Suprapubic skin (tissue), 4 donors: ENCODE measurements around the gene AUTS2. TPM values are rescaled to one million over a fixed set of nuclear protein-coding genes. Genes with fewer than 3 reads are reported as not detected.
A peak's percentile ranks its signal among the peaks of the same experiment; 100 is the strongest.

Experiments used
- DNase-seq, 2 donors: peaks; one replicate each; pipeline ENCODE4 v3.0.0-alpha.2; 2019; ENCODE audit warnings: low spot score in 2 of 2
- H3K27ac ChIP-seq: fragments of 200-600 bp; sonication (generic); one replicate; pipeline ENCODE4 v1.5.1; 2019
- H3K27me3 ChIP-seq: fragments of 200-600 bp; sonication (generic); one replicate; pipeline ENCODE4 v1.5.1; 2019
- H3K36me3 ChIP-seq: fragments of 200-600 bp; sonication (generic); one replicate; pipeline ENCODE4 v1.5.1; 2019
- H3K4me1 ChIP-seq: fragments of 200-600 bp; sonication (generic); one replicate; pipeline ENCODE4 v1.5.1; 2019
- H3K4me3 ChIP-seq: fragments of 200-600 bp; sonication (generic); one replicate; pipeline ENCODE4 v1.5.1; 2019; ENCODE audit warnings: mild to moderate bottlenecking
- H3K9me3 ChIP-seq: fragments of 200-600 bp; sonication (generic); one replicate; pipeline ENCODE4 v1.5.1; 2019
- EP300 ChIP-seq: sonication (generic); formaldehyde crosslinking; IDR thresholded peaks from one replicate; pipeline ENCODE4 v1.6.1; 2017; ENCODE audit warnings: antibody characterized with exemption
- POLR2A ChIP-seq, 2 donors: fragments of 450-650 bp; IDR thresholded peaks; one replicate each; pipeline ENCODE4 v1.6.1; 2017; ENCODE audit warnings: antibody characterized with exemption in 2 of 2, mild to moderate bottlenecking in 2 of 2, moderate library complexity in 2 of 2
- POLR2AphosphoS5 ChIP-seq, 3 donors: sonication (generic); formaldehyde crosslinking; IDR thresholded peaks; one replicate each; pipeline ENCODE4 v1.6.1; 2017; ENCODE audit warnings: antibody characterized with exemption in 3 of 3
- WGBS: methylation state at CpG from one replicate; pipeline ENCODE4 v1.1.5; 2018; 5-methylcytosine and 5-hydroxymethylcytosine counted together
- total RNA-seq, 4 donors: library from RNA; depleted of rRNA; stranded (reverse); fragments of >200 nt; gene quantifications; one replicate each; pipeline ENCODE4 v1.1.0, GENCODE V29; 2016
- TF ChIP-seq, protein P1 (sequence below), 2 donors: fragments of 200-600 bp in 1 of 2; fragments of 450-650 bp in 1 of 2; sonication (generic) in 1 of 2; IDR thresholded peaks; one replicate each; pipeline ENCODE4 v1.5.1; 2016 to 2019; ENCODE audit warnings: antibody characterized with exemption in 2 of 2, mild to moderate bottlenecking in 1 of 2, moderate library complexity in 1 of 2

The AUTS2 gene
- total RNA-seq, 4 donors from 2014 or later: 31.0 to 102 (median 56.4) TPM

DNA sequence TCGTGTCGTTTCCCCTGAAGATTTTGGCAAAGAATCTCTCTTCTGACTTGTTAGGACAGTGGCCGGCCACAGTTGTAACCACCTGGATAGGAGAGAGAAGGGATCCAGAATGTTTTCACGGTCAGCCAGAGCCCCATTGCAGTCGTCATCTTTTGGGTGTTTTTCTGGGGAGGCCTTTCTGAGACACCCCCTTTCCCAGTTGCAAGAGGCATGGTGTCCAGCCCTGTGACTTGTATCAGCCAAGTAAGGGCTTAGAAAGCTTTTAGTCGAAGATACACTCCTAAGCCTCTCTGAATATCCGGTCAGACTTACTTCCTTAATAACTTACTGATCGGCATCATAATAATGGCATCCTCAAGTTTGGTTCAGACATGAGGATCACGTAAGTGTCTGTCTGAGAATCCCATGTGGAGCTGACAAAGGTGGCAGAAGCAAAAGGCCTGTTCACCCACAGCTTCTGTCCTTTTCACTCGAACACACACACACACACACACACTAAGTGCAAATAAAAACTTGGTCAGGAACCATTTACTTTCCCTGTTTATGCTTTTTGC lies 1098.0 kb downstream of the AUTS2 start:
- no peaks in the 10 kb centered on the region for H3K27me3 ChIP-seq
- H3K27ac ChIP-seq: peak overlapping the region; percentile 92
- TF ChIP-seq, protein P1, sequence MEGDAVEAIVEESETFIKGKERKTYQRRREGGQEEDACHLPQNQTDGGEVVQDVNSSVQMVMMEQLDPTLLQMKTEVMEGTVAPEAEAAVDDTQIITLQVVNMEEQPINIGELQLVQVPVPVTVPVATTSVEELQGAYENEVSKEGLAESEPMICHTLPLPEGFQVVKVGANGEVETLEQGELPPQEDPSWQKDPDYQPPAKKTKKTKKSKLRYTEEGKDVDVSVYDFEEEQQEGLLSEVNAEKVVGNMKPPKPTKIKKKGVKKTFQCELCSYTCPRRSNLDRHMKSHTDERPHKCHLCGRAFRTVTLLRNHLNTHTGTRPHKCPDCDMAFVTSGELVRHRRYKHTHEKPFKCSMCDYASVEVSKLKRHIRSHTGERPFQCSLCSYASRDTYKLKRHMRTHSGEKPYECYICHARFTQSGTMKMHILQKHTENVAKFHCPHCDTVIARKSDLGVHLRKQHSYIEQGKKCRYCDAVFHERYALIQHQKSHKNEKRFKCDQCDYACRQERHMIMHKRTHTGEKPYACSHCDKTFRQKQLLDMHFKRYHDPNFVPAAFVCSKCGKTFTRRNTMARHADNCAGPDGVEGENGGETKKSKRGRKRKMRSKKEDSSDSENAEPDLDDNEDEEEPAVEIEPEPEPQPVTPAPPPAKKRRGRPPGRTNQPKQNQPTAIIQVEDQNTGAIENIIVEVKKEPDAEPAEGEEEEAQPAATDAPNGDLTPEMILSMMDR (IDR thresholded peaks at IDR 0.05): no peak
- TF ChIP-seq EP300 (no peak), POLR2A (IDR thresholded peaks at IDR 0.05) (no peak)
- DNase-seq: no peak
- H3K4me1 ChIP-seq: peaks cover 29% of the 10 kb centered on the region
- WGBS: 31% methylated on average over 10 of the region's 10 CpGs
- H3K4me3 ChIP-seq: peak overlapping the region; percentile 65
- no peaks in the 10 kb centered on the region for H3K36me3 ChIP-seq
- no peaks in the 10 kb centered on the region for H3K9me3 ChIP-seq

DNA sequence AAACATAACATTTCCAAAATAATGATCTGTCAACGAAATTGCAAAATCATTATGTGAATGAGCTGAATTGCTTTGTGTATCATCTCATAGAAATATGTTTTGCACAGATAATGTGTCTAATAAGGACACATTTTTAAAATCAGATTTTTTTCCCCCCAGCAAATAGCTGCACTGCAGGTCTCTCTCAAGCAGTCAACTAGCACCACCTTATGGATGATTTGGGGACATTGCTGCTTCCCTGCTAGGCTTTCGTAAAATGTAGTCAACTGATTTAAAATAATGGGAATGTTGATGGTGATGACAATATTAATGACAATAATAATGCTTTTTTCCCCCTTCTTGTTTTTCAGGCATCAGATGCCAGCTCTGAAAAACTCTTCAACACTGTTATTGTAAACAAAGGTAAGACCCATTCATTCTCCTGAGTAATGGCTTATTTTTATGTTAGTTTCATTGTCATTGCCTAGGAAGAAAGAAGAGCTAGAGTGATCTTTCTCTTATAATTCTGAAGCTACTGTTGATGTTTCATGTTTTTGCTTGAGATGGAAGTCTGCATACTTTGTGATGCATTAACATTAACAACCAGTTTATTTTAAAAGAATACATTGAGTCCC lies 1100.1 kb downstream of the AUTS2 start:
- H3K27ac ChIP-seq: no peak overlapping the region
- no peak overlapping the region for H3K4me3 ChIP-seq
- TF ChIP-seq POLR2AphosphoS5 (IDR thresholded peaks at IDR 0.05): no peak
- no peak for TF ChIP-seq POLR2A (IDR thresholded peaks at IDR 0.05)
- TF ChIP-seq EP300: no peak
- TF ChIP-seq, protein P1 (IDR thresholded peaks at IDR 0.05): peak; percentile 75 to 81
- WGBS: 13% methylated on average over 2 of the region's 2 CpGs
- peaks cover 34% of the 10 kb centered on the region for H3K4me1 ChIP-seq
- no peaks in the 10 kb centered on the region for H3K36me3 ChIP-seq
- no peaks in the 10 kb centered on the region for H3K9me3 ChIP-seq
- no peaks in the 10 kb centered on the region for H3K27me3 ChIP-seq
- no peak for DNase-seq

- Histone ChIP-seq H3K4me3 (no peak overlapping the region), H3K27ac (no peak overlapping the region), H3K9me3 (no peaks in the 10 kb centered on the region), H3K27me3 (no peaks in the 10 kb centered on the region), H3K36me3 (no peaks in the 10 kb centered on the region), H3K4me1 (peaks cover 30% of the 10 kb centered on the region)
- WGBS: 90% methylated on average over 3 of the region's 3 CpGs
- no peak for DNase-seq
- TF ChIP-seq POLR2A (IDR thresholded peaks at IDR 0.05) (no peak), EP300 (no peak)
Observed at GRCh38 chr7:70699271-70699670, 1101.0 kb downstream of the AUTS2 start.

DNA sequence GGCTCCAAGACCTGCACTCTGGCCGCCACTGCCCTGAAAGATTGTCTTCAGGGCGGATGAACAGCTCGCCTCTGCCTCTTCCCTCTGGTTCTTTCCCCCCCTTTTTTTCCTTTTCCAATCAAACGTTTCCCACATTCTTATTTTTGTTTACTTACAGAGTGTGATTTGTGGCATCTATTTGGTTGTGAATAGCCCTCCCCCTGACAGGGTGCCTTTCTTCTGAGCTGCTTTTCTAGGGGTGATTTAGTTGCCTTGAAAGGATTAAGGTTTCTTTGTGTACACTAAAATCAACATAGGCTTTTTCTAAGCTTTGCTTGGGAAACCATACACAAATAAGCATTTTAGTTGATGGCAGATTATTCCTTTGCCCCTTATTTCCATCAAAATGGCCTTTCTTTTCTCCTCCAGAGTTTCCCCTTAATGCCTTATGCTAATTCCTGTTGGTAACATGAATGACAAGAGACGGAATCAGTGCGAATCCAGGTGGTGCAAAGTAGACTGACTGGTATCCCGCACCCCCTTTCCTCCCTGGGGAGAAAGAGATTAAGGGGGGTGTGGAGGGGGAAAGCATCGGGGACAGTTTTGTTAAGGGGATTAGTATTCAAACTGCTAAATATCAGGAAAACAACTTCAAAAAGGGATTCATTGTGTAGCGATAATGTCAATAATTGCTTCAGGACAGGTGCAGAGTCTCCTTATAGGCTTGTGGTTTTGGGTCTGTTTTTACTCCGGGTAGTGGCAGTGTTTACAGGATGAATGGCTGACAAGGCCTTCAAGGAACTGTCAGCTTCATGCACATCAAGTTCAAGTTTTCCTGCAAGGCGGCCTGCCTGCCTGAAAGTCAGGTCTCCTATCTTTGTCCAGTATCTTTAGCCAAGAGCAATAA lies 1102.0 kb downstream of the AUTS2 start:
- WGBS: 85% methylated on average over 11 of the region's 11 CpGs
- no peak for TF ChIP-seq EP300
- H3K36me3 ChIP-seq: no peaks in the 10 kb centered on the region
- peaks cover 30% of the 10 kb centered on the region for H3K4me1 ChIP-seq
- no peak for DNase-seq
- no peaks in the 10 kb centered on the region for H3K27me3 ChIP-seq
- H3K27ac ChIP-seq: no peak overlapping the region
- no peaks in the 10 kb centered on the region for H3K9me3 ChIP-seq
- H3K4me3 ChIP-seq: no peak overlapping the region

- no peak for DNase-seq
- Histone ChIP-seq H3K27me3 (no peaks in the 10 kb centered on the region), H3K27ac (no peak overlapping the region), H3K4me1 (peaks cover 28% of the 10 kb centered on the region), H3K9me3 (no peaks in the 10 kb centered on the region), H3K36me3 (no peaks in the 10 kb centered on the region), H3K4me3 (no peak overlapping the region)
- TF ChIP-seq, protein P1 (IDR thresholded peaks at IDR 0.05): no peak
- TF ChIP-seq EP300: no peak
- no peak for TF ChIP-seq POLR2A (IDR thresholded peaks at IDR 0.05)
- no peak for TF ChIP-seq POLR2AphosphoS5 (IDR thresholded peaks at IDR 0.05)
- 79% methylated on average over 6 of the region's 6 CpGs for WGBS
Observed at GRCh38 chr7:70700941-70701425, 1102.7 kb downstream of the AUTS2 start.

GRCh38 chr7:70701477-70701876 lies 1103.2 kb downstream of the AUTS2 start:
- H3K27me3 ChIP-seq: no peaks in the 10 kb centered on the region
- H3K27ac ChIP-seq: no peak overlapping the region
- 65% methylated on average over 6 of the region's 6 CpGs for WGBS
- no peak overlapping the region for H3K4me3 ChIP-seq
- H3K36me3 ChIP-seq: no peaks in the 10 kb centered on the region
- H3K4me1 ChIP-seq: peaks cover 25% of the 10 kb centered on the region
- TF ChIP-seq POLR2AphosphoS5 (IDR thresholded peaks at IDR 0.05) (no peak), POLR2A (IDR thresholded peaks at IDR 0.05) (no peak), EP300 (no peak)
- TF ChIP-seq, protein P1 (IDR thresholded peaks at IDR 0.05): no peak
- DNase-seq: no peak
- no peaks in the 10 kb centered on the region for H3K9me3 ChIP-seq
